Measurements from ENCODE around the gene PPARA.
A peak's percentile ranks its signal among the peaks of the same experiment; 100 is the strongest.
"Not testable (repeated sequence)": the region's sequence is repeated elsewhere in the genome, so short reads cannot be mapped to it uniquely, and the experiment has no call there.

Gene PPARA

DNA sequence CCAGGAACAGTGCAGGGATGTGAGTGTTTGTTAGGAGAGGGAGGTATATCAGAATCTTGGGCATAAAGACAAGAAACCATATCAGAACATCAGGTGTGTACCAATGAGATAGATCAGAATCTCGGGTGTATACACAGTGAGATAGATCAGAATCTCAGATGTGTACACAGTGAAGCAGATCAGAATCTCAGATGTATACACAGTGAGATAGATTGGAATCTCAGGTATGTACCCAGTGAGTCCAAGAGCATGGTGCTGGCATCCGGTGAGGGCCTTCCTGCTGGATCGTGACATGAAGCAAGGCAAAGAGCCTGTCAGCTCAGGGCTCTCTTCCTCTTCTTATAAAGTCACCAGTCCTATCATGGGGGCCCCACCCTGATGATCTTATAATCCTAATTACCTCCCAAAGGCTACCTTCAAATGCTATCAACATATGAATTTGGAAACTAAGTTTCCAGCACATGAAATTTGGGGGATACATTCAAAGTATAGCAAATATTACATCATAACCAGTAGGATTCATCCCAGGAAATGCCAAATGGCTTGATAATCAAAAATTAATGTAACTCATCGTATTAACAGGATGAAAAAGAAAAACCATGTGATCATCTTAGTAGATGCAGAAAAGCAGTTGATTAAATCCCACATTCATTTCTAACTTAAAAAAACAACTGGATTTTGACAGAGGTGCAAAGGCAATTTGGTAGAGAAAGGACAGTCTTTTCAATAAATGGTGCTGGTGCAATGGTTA lies 28.6 kb downstream of the PPARA start:
- no peak for DNase-seq

DNA sequence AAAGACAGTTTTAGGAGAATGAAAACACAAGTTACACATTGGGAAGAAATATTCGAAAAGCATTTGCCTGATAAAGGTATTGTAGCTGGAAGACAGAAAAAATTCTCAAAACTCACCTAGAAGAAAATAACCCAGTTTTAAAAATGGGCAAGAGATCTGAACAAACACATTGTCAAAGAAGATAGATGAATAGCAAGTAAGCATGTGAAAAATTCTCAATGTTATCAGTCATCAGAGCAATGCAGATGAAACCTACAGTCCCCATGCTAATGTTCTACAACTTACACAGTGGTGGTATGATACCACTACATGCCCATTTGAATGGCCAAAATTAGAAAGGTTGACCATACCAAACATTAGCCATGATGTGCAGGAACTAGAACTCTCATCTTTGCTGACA lies 29.4 kb downstream of the PPARA start:
- DNase-seq = no peak

DNA sequence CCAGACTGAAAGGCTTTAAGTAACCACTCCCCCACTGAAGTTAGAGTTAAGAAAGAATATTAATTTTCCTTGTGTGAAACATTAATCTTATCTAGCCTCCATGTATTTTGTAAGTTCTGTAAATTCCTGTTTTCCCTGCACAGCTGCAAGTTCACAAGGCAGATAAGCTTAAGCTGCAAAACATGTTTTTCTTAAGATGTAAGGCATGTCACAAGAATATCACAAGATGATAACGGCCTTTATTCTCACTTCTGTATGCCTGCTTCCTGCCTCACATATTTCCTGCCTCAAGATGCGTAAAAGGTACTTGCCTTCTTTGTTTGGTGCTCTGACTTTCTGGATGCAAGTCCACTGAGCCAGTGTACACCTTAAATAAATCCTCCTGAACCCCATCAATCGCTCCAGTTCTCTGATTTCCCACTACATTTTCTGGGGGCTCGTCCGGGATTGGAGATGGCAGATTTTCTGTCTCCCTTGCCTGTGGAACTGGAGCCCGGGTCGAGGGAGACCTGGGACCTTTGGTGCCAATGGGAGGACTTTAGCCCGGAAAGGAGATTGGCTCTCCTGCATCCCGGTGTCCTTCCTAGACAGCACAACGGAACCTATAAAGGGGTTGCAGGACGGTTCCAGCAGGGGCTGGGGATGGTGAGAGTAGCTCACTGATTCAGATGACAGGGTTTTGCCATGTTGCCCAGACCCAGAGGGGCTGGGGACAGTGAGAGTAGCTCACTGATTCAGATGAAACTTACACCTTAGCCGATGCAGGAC lies 30.2 kb downstream of the PPARA start:
- DNase-seq = no peak

DNA sequence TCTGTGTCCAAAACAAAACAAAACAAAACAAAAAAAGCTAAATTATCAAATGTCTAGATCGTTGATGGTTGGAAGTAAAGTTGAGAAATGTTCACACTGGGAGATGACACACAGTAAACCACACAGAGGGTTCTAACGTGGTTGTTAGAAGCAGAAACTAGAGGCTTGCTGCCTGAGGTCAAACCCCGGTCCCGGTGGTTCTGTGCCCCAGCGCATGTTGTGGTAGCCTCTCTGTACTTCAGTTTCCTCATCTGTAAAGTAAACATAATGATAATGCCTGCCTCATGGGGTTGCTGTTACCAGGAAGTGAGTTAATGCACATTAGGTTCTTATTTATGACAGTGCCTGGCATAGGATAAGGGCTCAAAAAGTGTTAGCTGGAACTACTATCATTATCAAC lies 33.4 kb downstream of the PPARA start:
- DNase-seq = peak in 1 of 2 donors; percentile 4

DNA sequence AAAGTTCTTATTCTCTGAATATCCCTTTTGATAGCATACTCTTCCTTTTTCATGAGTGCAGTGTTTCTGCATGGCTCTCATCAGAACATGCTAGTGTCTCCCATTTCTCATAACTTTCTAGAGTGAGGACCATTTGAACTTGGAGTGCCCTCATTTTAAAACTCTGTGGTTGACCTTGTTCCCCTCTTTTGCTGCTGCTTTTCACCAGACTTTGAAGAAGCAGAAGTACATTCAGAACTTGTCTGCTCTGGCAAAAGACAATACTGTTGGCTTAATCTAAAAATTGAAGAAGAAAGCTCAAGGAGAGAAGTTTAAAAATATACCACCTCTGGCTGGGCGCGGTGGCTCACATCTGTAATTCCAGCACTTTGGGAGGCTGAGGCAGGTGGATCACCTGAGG lies 35.0 kb downstream of the PPARA start:
- no peak for DNase-seq

DNA sequence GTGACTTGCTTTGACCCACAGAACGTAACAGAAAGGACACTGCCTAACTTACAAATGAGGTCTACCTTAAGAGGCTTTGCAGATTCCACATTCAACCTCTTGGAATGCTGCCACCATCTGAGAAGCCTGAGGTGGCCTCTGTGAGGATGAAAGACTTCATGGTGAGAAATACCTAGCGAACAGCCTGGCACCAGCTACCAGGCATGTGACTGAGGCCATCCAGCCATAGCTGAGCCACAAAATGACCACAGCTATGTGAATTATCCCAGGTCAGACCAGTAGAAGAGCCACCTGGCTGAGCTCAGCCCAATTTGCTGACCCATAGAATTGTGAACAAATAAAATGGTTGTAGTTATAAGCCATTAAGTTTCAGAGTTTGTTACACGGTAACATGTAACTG lies 37.5 kb downstream of the PPARA start:
- DNase-seq = no peak

DNA sequence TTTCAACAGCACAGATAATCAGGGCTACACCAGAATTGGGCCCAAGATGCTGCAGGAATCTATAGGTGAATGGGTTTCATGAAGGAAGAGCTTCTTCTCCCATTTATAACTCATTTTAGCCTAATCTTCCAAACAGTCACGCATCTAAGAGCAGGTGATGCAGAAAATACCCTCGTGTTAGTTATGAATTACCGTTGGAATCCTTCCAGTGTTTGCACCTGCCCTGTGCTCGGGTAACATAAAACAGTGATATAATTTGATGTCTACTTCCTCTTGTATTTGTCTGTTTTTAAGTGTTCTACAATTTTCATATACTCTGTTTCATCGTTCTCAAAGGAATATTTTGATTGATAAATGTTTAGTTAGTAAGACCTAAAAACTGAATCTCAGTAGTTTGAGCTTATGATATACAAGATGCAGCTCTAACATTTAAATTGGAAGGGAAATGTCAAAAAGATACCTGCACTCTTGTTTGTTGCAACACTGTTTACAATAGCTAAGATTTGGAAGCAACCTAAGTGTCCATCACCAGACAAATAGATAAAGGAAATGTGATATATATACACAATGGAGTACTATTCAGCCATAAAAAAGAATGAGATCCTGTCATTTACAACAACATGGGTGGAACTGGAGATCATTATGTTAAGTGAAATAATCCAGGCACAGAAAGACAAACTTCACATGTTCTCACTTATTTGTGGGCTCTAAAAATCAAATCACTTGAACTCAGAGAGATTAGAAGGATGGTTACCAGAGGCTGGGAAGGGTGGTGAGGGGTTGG lies 42.1 kb downstream of the PPARA start:
- no peak for DNase-seq

DNA sequence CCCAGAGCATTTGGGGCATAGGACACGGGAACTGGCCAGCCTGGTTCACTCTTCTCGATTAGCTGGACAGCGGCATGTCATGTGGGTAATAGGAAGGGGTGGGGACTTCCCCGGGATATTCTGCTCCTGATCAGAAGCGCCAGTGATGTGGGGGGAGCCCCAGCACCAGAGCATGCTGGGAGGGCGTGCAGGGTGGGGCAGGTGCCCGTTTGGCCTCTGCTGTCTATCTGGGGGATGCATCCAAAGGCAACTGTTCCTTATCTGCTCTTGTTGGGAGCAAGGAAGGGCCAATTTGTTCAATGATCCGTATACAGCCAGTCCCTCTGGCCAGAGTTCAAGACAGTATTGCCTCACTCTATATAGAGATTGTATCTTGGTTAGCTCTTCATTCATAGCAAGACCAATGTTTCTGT lies 43.6 kb downstream of the PPARA start:
- DNase-seq = no peak

DNA sequence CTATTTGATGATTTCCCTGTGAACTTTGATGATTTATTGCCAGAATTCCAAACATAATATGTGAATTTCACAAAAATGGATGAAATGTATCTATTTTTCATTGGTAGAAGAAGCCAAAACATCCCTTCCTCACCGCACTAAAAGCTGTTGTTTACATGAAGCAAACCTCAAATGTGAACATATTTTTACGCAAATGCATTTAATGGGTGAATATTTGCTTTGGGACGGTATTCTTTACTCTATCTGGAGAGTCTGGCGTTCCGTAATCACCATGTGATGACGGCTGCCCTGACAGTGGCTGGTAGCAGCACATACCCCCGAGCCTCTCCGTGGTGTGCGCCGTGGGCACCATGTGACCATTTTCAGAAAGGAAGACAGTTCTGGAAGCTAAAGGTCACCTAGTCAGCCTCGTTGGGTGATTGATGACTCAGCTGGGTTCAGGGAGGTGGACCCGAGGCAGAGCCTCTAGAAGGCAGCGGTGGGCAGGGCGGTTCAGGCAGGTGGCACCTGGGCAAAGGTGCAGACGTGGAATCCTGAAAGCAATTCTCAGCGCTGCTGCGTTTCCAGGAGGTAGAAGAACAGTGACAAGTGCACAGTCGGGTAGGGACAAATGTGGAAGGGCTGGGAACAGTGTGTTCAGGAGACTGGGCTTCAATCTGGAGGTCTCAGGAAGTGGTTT lies 45.3 kb downstream of the PPARA start:
- DNase-seq = no peak

DNA sequence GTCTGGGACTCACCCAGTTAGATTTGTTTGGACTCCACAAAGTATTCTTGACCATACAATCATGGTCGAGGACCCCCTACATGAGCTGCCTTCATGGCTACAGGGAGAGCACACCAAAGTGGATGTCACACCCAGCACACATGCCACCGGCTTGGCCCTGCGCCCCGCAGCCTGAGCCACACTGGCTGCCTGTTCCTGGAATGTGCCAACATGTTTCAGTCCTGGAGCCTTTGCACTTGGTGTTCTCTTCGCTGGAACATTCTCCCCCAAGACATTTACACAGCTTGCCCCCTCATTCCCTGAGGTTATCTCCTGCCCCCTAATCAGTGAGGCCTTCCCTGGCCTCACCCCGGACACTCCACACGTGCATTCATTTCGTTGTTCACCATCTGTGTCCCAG lies 46.0 kb downstream of the PPARA start:
- DNase-seq = no peak

DNA sequence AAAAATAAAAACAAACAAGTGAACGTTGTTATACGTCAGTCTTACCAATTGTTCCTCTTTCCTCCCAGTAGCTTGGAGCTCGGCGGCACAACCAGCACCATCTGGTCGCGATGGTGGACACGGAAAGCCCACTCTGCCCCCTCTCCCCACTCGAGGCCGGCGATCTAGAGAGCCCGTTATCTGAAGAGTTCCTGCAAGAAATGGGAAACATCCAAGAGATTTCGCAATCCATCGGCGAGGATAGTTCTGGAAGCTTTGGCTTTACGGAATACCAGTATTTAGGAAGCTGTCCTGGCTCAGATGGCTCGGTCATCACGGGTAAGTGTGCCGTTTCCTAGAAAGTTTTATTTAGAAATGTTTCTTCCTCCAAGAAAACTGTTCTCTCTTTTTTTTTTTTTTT lies 47.9 kb downstream of the PPARA start:
- no peak for DNase-seq

DNA sequence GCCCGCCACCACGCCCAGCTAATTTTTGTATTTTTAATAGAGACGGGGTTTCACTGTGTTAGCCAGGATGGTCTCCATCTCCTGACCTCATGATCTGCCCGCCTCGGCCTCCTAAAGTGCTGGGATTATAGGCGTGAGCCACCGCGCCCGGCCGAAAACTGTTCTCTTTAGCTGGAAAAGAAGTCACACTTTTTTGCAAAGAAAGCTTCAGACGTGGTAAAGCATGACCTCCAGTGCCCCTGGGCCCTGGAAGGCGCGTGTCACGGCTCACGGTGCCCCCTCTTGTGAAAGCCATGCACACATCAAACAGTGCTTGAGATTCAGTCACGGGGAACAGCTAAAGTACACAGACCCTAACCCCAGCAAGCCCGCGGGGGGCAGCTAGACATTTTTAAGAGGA lies 48.5 kb downstream of the PPARA start:
- not testable (repeated sequence) for DNase-seq

DNA sequence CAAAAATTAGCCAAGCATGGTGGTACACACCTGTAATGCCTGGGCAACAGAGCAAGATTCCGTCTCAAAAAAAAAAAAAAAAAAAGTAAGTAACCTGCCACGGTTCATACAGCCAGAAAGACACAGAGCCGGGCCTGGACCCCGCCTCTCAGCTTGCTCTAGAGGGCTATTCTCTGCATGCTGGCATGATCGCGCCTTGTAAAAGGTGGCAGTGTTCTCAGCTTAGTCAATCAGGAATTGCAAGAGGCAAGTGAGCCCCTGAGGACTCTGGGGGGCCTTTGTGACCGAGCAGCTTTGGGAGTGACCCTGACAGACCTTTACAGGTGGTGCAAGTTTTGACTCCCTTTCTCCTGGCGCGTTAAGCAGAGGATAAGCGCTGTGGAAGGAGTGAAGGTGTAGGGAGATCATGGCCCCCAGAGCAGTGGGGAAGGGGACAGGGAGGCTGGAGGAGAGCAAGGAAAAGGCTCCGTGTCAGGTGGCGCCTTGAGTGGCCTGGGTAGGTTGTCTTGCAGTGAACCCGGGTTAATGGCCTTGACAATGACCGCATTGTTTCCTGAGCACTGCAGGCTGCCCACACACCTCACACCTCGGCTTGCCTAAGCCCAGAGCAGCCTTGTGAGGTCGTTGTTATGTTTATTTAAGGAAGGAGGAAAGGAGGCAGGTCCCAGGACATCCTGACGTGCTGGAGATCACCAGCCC lies 50.9 kb downstream of the PPARA start:
- DNase-seq = no peak

DNA sequence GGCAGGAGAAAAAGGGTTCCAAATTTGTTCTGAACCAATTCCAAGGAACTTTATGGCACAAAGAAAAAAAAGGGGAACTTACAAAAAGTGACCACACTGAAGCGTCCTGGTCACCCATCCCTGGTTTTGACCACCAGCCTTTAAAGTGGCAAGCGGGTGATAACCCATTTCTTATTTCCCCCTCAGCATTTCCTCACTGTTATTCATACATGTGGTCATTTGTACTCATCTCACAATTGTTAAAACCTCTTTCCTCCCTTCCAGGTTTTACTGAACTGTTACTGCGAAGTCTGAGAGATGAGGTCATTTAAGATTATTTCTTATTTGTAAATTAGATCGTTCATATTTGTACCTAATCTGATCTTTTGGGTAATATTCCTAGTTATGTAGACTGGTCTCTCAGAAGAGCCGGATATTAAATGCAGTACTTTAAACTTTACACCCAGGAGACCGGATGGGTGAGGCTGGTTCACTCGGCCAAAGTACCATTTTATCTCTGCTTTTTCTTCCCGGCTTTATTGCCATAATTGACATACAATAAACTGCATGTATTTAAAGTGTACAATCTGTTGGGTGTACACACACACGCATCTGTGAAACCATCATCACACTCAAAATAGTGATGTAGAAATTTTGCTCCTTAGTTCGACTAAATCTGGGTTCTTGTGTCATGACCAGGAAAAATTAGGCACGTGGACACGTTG lies 52.7 kb downstream of the PPARA start:
- no peak for DNase-seq

DNA sequence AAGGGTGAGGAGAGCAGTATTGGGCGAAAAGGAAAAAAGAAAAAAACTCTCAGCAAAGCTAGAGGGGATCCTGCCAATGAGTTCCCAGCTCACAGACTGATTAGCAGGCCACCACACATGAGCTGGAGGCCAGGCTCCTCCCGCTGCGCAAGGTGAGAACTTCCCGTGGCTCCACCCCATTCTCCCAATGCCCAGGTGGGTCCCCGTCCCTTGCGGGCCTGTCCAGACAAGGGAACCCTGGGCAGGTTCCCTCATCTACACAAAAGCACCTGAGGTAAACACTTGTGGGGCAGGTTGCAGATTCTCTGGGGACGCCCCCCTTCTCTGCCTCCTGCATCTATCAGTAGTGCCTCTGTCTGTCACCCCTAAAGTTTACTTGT lies 53.3 kb downstream of the PPARA start:
- no peak for DNase-seq

DNA sequence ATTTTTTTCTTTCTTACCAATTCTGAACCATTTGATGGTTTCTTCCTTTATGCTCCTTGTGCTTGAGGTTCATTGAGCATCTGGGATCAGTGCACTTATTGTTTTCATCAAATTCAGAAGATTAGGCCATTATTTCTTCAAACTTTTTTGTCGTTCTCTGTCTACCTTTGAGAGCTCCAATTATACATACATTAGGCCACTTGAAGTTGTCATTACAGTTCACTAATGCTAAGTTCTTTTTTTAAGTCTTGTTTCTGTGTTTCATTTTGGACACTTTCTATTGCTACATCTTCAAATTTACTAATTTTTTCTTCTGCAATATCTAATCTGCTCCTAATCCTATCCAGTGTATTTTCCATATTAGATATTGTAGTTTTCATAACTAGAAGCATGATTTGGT lies 58.9 kb downstream of the PPARA start:
- no peak for DNase-seq

DNA sequence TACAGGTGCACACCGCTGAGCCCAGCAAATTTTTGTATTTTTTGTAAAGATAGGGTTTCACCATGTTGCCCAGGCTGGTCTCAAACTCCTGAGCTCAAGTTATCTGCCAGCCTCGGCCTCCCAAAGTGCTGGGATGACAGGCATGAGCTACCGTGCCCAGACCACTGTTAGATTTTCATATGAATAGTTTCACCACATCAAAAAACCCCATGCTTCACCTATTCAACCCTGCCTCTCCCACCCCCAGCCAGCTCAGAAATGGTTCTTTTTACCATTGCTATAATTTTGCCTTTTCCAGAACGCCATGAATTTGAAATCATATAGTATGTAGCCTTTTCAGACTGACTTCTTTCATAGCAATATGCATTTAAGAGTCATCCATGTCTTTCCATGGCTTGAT lies 61.9 kb downstream of the PPARA start:
- no peak for DNase-seq

DNA sequence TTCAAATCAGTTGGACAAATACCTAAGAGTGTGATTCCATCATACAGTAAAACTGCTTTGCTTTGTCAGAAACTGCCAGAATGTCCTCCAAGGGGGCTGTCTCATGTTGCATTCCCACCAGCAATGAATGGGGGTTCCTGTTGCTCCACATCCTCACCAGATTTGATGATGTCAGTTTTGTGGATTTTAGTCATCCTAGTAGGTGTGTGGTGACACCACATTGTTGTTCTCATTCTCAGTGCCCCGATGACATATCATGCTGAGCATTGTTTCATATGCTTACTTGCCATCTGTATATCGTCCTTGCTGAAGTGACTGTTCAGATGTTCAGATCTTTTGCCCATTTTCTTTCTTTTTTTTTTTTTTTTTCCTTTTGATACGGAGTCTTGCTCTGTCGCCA lies 62.7 kb downstream of the PPARA start:
- DNase-seq = no peak

DNA sequence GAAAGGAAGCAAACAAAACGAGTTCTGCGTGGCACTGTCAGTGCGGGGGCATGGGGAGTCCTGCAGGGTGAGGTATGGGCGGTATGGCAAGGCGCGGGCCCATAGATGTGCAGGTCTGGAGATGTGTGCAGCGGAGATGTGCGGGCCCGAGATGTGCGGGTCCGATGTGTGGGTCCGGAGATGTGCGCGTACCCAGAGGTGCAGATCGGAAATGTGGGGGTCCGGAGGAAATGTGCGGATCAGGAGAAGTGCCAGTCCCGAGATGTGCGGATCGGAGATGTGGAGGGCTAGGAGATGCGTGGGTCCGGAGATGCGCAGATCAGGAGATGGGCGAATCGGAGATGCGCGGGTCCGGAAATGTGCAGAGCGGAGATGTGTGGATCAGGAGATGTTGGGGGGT lies 63.8 kb downstream of the PPARA start:
- DNase-seq = no peak

DNA sequence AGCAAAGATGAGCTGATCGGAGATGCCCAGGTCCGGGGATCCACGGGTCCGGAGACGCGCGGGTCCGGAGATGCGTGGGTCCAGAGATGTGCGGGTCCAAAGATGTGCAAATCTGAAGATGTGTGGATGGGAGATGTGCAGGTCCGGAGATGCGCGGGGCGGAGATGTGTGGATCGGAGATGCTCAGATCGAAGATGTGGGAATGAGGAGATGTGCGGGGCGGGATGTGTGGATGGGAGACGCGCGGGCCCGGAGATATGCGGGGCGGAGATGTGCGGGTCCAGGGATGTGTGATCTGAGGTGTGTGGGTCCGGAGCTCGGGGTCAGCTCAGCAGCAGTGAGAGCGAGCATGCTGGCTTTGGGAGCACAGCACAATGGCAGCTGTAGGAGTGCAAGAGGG lies 64.3 kb downstream of the PPARA start:
- no peak for DNase-seq

DNA sequence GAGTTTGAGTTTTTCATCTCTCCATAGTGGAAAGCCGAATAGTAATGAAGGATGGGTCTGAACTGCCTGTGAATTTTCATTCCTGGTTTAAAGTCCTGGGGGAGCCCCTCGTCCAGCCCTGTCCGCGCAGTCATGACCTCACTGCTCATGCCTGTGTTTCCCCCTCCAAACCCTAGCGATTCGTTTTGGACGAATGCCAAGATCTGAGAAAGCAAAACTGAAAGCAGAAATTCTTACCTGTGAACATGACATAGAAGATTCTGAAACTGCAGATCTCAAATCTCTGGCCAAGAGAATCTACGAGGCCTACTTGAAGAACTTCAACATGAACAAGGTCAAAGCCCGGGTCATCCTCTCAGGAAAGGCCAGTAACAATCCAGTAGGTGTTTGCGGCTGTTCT lies 69.3 kb downstream of the PPARA start:
- peak in 1 of 2 donors; percentile 36 for DNase-seq

DNA sequence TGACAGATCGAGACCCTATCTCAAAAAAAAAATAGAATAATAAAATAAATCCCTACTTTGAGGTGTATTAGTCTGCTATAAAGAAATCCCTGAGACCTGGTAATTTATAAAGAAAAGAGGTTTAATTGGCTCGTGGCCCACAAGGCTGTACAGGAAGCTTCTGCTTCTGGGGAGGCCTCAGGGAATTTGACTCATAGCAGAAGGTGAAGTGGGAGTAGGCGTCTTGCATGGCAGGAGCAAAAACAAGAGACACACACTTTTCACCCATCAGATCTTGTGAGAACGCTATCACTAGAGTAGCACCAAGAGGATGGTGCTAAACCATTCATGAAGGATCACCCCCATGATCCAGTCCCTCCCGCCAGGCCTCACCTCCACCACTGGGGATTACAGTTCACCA lies 70.6 kb downstream of the PPARA start:
- DNase-seq = no peak
